RWPE2 (cell line): Measurements from ENCODE around the gene TM9SF1.
A peak's percentile ranks its signal among the peaks of the same experiment; 100 is the strongest.

ENCODE experiments used
- ATAC-seq: fragments of 200-7000 bp; cut with Tn5 transposase; 3 replicates; pipeline ENCODE4 v1.9.1; 2021; ENCODE audit warnings: low read depth
- DNase-seq: peaks from one replicate; pipeline ENCODE4 v3.0.0-alpha.2; 2020; ENCODE audit warnings: low spot score
- H3K27ac ChIP-seq: fragments of 450-650 bp; 2 replicates; pipeline ENCODE4 v1.5.1; 2017; ENCODE audit warnings: mild to moderate bottlenecking; ENCODE audit not compliant: poor library complexity, severe bottlenecking
- H3K27me3 ChIP-seq: fragments of 250-450 bp; sonication (Bioruptor Pico); 2 replicates; pipeline ENCODE4 v1.5.1; 2021; ENCODE audit warnings: mild to moderate bottlenecking, moderate library complexity; ENCODE audit not compliant: insufficient read depth, poor library complexity, severe bottlenecking
- H3K36me3 ChIP-seq: fragments of 250-450 bp; sonication (Bioruptor Pico); 2 replicates; pipeline ENCODE4 v1.5.1; 2020; ENCODE audit warnings: low read depth, mild to moderate bottlenecking, moderate library complexity
- H3K4me1 ChIP-seq: fragments of 250-450 bp; sonication (Bioruptor Pico); 2 replicates; pipeline ENCODE4 v1.5.1; 2021; ENCODE audit warnings: mild to moderate bottlenecking, moderate library complexity; ENCODE audit not compliant: insufficient read depth, poor library complexity, severe bottlenecking
- H3K4me3 ChIP-seq: fragments of 250-450 bp; sonication (Bioruptor Pico); 2 replicates; pipeline ENCODE4 v1.5.1; 2021; ENCODE audit warnings: mild to moderate bottlenecking, moderate library complexity; ENCODE audit not compliant: severe bottlenecking
- H3K9me3 ChIP-seq: fragments of 250-450 bp; sonication (Bioruptor Pico); 2 replicates; pipeline ENCODE4 v1.5.1; 2021; ENCODE audit warnings: mild to moderate bottlenecking, moderate library complexity; ENCODE audit not compliant: severe bottlenecking
- CTCF ChIP-seq: fragments of 450-650 bp; IDR thresholded peaks from one replicate; pipeline ENCODE4 v1.5.1; 2017; ENCODE audit warnings: mild to moderate bottlenecking, moderate library complexity; ENCODE audit not compliant: poor library complexity, severe bottlenecking

The TM9SF1 gene

GRCh38 chr14:24195186-24196070, at the start of gene TM9SF1:
Gene TM9SF1, minus strand, starts transcription at chr14:24195441. Its CDS starts 422 bp downstream, at chr14:24195019.
- peaks cover 34% of the 10 kb centered on the region for H3K36me3 ChIP-seq
- peak within 1 kb of the TSS; percentile 92 for H3K4me3 ChIP-seq
- ATAC-seq (peak; percentile 89), DNase-seq (peak; percentile 90)
- no peaks in the 10 kb centered on the region for H3K27me3 ChIP-seq
- peaks cover 9% of the 10 kb centered on the region for H3K4me1 ChIP-seq
- H3K9me3 ChIP-seq: no peaks in the 10 kb centered on the region
- no peak for TF ChIP-seq CTCF
- H3K27ac ChIP-seq: peak within 1 kb of the TSS; percentile 76

DNA sequence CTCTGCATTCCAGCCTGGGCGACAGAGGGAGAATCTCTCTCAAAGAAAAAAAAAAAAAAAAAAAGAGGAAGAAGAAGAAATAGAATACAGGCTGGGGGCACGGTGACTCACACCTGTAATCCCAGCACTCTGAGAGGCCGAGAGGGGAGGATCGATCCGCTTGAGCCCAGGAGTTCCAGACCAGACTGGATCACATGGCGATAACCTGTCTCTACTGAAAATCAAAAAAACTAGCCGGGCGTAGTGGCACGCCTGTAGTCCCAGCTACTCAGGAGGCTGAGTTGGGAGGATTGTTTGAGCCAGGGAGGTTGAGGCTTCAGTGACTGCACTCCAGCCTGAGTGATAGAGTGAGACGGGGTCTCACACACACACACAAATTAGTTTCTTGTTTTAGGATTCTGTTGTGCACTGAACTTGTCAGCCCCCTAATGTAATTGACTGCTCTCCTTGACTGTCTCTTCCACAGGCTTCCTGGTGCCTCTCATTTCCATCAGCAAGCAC, 48.1 kb upstream of the TM9SF1 start:
- Histone ChIP-seq H3K36me3 (peaks cover 32% of the 10 kb centered on the region), H3K27me3 (no peaks in the 10 kb centered on the region), H3K4me1 (peaks cover 18% of the 10 kb centered on the region), H3K9me3 (no peaks in the 10 kb centered on the region), H3K27ac (peak overlapping the region; percentile 84), H3K4me3 (peak overlapping the region; percentile 51)
- no peak for ATAC-seq
- TF ChIP-seq CTCF: no peak
- DNase-seq: no peak

GRCh38 chr14:24241829-24242443, 46.7 kb upstream of the TM9SF1 start:
- peak overlapping the region; percentile 84 for H3K27ac ChIP-seq
- peaks cover 46% of the 10 kb centered on the region for H3K36me3 ChIP-seq
- TF ChIP-seq CTCF: no peak
- peak; percentile 99 for DNase-seq
- H3K27me3 ChIP-seq: no peaks in the 10 kb centered on the region
- peak overlapping the region; percentile 51 for H3K4me3 ChIP-seq
- H3K9me3 ChIP-seq: no peaks in the 10 kb centered on the region
- peaks cover 23% of the 10 kb centered on the region for H3K4me1 ChIP-seq
- peak; percentile 83 for ATAC-seq

GRCh38 chr14:24240110-24240918, 45.1 kb upstream of the TM9SF1 start:
- ATAC-seq (no peak), DNase-seq (no peak)
- H3K27ac ChIP-seq: peak overlapping the region; percentile 18
- H3K36me3 ChIP-seq: peaks cover 63% of the 10 kb centered on the region
- no peak for TF ChIP-seq CTCF
- no peaks in the 10 kb centered on the region for H3K27me3 ChIP-seq
- peaks cover 23% of the 10 kb centered on the region for H3K4me1 ChIP-seq
- no peaks in the 10 kb centered on the region for H3K9me3 ChIP-seq
- H3K4me3 ChIP-seq: no peak overlapping the region
